Adipose tissue (tissue), 3 donors: ENCODE data around the gene MYLK. TPM values are rescaled to one million over a fixed set of nuclear protein-coding genes. Genes with fewer than 3 reads are reported as not detected.

Experiments
- H3K27ac ChIP-seq: one replicate; pipeline ENCODE4 v1.5.1; 2013; ENCODE audit warnings: low read depth, low read length
- WGBS, 3 donors: extraction: QIAGEN DNeasy Blood & Tissue Kit; methylation state at CpG; one replicate each; pipeline ENCODE4 v1.1.7; 2013; 5-methylcytosine and 5-hydroxymethylcytosine counted together
- polyA plus RNA-seq, 3 donors: library from polyadenylated mRNA; stranded (reverse); fragments of 200-250 nt; gene quantifications; one replicate each; pipeline ENCODE4 v1.2.3, GENCODE V29; 2013
- donor health status: healthy with polysubstance abuse.
- donor health status: Bipolar disorder and iron deficiency.
- donor health status: healthy.

The MYLK gene
- polyA plus RNA-seq, 3 donors: 8.5 to 33.0 (median 16.0) TPM

DNA sequence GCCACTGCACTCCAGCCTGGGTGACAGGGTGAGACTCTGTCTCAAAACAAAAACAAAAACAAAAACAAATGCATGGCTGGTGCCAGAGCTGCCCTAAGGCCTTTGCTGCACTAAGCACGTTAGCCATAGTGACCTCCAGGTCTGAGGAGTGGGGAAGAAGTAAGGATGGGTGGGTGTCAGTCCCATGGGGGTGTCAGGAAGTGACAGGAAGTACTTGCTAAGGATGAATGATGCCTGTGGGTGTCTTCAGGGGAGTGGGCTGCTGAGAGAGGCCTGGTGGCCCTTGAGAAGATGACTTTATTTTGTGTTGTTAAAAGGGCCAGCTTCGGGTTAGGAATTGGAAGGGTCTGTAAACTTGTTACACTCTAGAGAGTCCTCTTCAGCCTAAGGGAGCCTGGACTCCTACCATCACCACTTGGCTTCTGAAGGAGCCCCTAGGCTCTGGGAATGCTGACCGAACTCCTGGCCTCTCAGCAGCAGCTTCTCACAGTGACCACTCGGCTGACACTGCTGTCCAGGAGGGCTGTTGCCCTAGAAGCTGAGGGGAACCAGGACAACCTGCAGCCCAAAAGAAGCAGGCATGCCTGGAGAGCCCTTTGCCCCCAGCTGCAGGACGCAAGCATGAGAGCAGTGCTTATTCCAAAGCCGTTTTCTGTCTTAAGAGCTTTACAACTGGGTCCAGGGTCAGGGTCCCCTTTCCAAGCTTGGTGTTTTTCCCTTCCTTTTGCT lies 116.4 kb downstream of the MYLK start:
- WGBS, 3 donors: 89 to 92% (median 90%) methylated on average over 6 of the region's 6 CpGs
- H3K27ac ChIP-seq: no peak overlapping the region

DNA sequence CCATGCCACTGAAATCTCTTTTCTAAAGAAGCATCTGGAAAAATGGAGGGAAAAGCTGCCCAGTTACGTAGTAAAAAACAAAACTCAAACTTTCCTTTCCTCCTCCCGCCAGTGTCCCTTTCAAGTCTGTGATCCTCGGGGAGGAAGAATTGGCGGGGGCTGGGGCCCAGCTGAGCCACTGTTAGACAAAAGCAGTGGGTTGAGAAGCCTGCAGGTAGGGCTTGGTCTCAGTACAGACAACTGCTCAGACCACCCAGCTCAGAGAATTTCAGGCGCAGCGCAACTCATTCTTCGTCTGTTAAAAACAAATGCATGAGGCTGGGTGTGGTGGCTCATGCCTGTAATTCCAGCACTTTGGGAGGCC lies 117.1 kb downstream of the MYLK start:
- 88 to 90% (median 90%) methylated on average over 7 of the region's 7 CpGs for WGBS, 3 donors
- H3K27ac ChIP-seq: no peak overlapping the region

DNA sequence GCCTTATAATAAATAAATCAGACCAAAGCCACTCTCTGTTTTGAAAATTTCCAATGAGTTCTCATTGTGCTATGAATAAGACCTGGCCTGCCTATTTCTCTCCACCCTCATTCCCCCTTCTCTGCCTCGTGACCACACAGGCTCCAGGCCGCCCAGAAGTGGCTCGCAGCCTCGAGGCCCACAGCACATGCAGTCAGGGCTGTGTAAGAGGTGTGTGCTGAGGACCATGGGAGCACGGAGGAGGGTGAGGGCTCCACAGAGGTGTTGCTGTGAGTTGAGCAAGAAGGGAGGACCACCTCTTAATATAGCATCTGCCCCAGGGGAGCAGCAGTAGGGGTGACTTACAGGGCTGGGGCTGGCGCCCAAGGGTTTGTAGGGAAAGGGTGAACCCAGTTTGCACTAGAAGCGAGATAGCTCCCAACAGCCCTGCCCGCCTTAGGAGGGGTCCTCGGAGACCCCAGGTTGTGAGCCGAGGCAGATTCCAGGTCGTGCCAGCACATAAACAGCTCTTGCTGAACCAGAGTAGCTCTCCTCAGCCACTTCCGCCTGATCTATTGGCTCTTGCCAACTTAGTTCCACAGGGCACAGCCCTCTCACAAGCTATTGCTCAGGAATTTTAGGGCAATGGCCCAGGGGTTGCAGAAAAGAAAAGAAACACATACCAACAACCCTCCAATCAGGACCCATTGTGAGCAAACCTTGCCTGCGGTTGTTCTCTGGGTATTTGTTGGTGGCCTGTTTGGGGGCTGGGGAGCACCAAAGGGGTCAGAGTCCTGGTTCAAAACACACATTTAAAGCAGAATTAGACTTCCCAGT lies 117.7 kb downstream of the MYLK start:
- no peak overlapping the region for H3K27ac ChIP-seq
- WGBS, 3 donors: 87 to 89% (median 89%) methylated on average over 13 of the region's 13 CpGs

DNA sequence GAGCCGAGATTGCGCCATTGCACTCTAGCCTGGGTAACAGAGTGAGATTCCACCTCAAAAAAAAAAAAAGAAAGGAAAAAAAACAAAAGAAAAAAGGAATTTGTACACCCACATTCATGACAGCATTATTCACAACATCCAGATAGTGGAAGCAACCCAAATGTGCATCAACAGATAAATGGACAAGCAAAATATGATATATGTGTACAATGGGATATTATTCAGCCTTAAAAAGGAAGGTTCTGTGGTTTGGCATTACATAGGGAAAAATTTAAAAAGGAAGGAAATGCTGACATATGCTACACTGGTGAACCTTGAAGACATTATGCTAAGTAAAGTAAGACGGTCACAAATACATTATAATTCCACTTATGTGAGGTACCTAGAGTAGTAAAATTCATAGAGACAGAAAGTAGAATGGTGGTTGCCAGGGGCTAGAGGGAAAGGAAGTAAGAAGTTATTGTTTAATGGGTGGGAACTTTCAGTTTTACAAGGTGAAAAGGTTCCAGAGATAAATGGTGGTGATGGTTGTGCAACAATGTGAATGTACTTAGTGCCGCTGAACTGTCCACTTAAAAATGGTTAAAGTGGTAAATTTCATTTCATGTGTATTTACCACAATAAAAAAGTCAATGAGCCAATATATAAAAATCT lies 118.5 kb downstream of the MYLK start:
- WGBS, 3 donors: 73 to 88% (median 73%) methylated on average over 4 of the region's 4 CpGs
- H3K27ac ChIP-seq: no peak overlapping the region

DNA sequence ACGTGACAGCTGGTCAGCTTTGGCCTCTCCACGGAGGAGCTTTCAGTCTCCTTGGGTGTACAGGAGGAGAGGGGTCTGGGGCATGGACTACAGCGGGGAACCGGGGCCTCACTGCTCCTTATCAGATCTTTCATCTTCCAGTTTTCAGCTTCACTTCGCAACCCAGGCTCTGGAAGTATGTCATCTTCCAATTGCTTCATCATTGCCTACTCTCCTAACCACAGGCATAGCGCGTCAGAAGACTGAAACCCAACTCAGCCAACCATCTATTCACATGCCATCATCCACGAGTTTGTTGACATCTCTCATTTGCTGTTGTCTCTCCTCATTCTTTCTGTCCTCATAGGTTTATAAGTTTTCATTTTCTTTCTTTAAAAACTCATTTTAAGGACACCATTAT lies 119.5 kb downstream of the MYLK start:
- no peak overlapping the region for H3K27ac ChIP-seq
- WGBS, 3 donors: 70 to 86% (median 75%) methylated on average over 8 of the region's 8 CpGs

DNA sequence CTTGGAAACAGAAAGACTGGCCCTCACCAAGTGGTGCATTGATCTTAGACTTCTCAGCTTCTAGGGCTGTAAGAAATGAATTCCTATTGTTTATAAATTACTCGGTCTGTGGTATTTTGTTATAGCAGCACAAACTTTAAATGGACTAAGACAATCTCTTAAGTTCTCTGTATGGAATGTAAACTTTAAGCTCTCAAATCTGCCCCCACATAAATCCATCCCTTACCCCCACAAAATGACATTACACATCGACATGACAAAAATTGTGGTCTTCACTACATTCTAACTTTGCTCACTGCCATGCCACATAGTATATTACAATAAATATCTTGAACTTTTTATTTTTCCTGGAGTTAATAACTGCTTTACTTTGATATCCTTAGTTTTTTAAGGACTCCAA lies 121.3 kb downstream of the MYLK start:
- 73 to 87% (median 87%) methylated on average over 2 of the region's 2 CpGs for WGBS, 3 donors
- no peak overlapping the region for H3K27ac ChIP-seq

DNA sequence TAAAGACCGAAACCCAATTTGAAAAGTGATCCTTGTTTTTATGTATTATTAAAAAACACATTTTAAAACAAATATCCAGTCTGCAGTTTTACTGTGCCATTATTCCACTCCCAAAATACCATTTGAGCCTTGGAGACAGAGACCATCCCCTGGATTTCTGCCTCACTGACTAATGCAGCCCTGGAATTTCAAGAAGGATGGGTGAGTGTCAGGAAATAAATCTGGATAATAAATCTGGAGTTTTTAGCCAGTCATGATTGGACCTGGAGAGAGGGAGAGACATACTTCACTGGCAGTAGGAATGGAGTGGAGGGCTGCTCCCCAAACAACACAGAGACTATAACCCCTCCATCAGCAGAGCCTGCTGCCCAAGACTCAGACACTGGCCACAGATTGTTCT lies 123.3 kb downstream of the MYLK start:
- WGBS, 3 donors: 95 to 98% (median 98%) methylated on average over 1 of the region's 1 CpG
- no peak overlapping the region for H3K27ac ChIP-seq

DNA sequence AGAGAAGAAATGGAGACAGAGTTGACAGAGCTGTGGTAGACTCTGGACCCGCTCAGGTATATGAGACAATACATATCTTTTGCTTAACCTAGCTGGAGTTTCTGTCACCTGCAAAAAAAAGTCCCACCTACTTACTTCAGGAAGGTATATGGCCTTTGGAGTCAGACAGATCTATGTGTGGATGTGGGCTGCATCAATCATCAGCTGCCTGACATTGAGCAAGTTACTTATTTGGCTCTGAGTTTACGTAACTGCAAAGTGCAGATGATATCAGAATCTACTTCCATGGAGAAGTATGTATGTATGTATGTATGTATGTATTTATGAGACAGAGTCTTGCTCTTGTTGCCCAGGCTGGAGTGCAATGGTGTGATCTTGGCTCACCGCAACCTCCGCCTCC lies 124.3 kb downstream of the MYLK start:
- 93 to 96% (median 93%) methylated on average over 4 of the region's 4 CpGs for WGBS, 3 donors

DNA sequence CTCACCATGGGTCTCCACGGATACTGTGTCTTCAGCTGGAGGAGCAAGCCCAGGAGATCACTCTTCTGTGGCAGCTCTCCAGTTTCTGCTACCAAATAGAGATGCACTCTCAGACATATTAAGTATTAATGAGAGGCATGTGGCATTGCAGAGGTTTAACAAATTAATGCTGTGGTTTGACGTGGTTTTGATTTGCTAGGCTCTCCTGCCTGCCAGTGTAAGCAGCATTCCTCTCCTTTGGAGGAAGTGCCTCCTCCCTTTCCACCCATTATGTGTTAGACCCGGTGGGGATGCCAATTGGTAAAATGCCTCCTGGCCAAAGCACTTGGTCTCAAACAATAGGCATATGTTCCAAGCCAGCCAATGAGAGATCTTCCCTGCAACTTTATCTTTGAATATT lies 124.8 kb downstream of the MYLK start:
- H3K27ac ChIP-seq: no peak overlapping the region
- 54 to 64% (median 63%) methylated on average over 3 of the region's 3 CpGs for WGBS, 3 donors

More for the DNA sequence above, 124.3 kb downstream of the MYLK start:
- H3K27ac ChIP-seq: no peak overlapping the region

DNA sequence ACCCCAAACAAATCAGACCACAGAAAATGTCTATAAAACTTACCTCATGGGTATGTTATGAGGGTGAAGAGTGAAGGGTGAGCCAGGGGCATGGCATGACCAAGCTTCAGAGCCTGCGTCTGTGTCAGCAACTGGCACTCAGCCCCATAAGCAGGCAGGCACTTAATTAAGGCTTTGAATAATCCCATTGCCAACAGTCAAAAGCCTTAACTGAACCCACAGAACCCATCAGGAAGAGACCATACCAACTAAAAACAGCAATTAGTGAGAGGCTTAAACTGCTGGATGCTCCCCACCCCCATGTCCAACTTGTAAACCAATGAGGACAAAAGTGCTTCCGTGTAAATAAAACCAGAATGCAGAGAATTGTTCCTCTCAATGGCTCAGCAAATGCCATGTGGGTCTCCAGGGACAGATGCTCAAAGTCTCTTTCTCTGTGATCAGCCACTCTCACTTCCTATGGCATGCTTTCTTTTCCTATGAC lies 126.0 kb downstream of the MYLK start:
- no peak overlapping the region for H3K27ac ChIP-seq
- 25 to 44% (median 31%) methylated on average over 2 of the region's 2 CpGs for whole genome bisulfite sequencing, 3 donors

DNA sequence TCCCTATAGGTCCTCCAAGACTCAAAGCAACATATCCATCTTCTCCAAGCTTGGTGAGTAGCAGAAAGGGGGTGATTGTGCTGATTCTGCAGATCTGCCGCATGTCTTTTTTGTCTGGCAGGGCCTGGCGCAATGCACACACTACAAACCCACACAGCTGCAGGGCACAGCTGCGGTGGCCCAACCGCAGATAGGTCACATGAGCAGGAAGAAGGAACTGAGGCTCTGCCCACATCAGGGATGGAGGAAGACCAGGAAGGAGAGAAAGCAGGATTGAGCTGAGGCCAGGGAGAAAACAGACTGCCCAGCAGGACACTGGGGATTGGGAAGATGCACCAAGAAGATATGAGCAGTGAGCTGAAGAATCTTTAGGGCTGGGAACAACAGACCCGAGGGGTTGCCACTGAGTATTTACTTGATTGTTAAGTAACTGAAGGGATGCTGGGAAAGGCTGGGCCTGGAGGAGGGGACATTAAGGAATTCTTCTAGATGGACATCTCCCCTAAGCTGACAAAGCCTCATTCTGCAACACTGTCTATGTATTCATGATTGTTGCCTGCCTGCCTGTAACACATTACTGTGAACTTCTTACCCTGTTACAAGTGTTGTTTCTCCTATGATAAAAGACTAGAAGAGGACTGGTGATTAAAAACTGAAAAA lies 126.7 kb downstream of the MYLK start:
- 45 to 67% (median 53%) methylated on average over 5 of the region's 5 CpGs for WGBS, 3 donors
- no peak overlapping the region for H3K27ac ChIP-seq

DNA sequence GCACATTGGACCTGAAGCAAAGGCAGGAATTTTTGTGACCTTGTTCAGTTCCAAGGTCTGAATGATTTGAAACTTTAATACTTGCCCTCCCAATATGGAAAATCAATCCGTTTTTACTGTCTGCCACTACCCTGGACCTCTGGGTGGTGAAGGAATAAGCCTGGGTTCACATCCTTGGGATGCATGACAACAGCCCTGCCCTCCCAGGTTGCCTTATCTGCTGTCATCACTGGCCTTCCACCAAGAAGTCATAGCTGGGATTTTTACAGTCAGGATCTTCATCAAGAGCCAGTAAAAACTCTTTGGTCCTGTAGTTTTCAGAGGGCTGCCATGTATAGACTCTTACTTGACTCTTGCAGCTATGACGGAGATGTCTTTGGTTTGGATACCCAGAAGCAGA lies 128.6 kb downstream of the MYLK start:
- no peak overlapping the region for H3K27ac ChIP-seq

DNA sequence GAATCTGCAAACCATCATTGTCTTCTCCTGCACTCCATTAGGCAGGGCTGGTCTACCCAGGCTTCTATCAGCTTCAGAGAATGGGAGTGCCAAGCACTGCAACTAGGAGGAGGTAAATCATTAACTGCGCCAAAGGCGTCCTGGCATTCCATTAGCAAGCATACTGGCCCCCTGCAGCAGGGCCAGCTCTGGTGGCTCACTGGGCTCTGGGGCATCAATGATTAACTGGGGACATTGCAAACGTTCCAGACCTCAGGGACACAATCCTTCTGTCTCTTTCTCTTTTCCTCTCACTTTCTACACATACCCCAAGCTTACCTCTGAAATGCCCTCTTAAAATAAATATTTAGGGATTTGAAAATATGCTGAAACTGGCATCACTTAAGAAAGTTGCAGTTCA lies 129.0 kb downstream of the MYLK start:
- WGBS, 3 donors: 25 to 90% (median 85%) methylated on average over 3 of the region's 3 CpGs
- no peak overlapping the region for H3K27ac ChIP-seq

More for the DNA sequence above, 128.6 kb downstream of the MYLK start:
- WGBS, 3 donors: 59 to 89% (median 81%) methylated on average over 2 of the region's 2 CpGs

DNA sequence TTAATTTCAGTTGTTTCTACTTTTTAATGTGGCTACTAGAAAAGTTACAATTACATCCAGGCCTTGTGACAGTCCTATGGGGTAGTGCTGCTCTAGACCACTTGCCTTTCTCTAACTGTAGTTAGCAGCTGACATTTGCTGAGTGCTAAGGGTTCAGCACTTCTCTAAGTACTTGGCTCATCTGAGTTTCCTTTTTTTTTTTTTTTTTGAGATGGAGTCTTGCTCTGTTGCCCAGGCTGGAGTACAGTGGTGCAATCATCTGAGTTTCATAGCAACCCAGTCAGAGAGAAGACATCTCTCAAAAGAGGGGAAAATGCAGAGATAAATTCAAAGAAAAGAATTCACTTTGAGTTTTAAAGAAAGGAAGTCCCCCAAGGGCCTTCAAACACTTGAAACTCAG lies 130.8 kb downstream of the MYLK start:
- H3K27ac ChIP-seq: no peak overlapping the region

DNA sequence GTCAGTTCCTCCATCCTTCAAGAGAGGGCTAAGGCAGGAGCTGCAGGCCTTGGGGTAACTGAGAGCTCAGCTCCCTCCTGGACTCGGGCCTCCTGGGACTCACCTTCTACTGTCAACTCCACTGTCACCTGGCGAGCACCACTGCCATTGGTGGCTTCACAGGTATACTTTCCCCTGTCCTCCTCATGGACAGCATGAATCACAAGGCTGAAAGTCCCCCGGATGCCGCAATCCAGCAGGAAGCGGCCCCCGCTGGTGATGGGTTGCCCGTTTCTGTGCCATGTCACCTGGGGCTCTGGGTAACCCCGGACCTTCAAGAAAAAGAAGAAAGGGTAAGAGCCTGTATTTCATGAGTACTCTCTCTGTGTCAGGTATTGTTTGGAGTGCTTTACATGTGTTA lies 131.9 kb downstream of the MYLK start:
- WGBS, 3 donors: 93 to 97% (median 96%) methylated on average over 8 of the region's 8 CpGs
- no peak overlapping the region for H3K27ac ChIP-seq

DNA sequence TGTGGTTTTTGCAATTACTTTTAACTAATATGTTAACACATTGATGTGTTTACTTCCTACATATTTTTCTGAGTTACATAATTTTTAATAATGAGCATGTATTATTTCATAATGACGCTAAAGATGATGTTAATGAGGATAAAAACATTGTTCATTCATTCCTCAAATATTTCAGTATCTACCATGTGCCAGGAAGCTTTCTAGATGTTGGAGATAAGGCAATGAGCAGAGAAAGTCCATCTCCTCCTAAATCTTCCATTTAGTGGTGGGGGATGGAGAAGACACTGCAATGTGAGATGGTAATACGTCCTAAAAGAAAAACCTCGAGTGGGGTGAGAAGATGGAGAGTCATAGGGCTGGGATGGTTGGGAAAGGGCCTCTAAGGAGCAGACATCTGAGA lies 132.7 kb downstream of the MYLK start:
- H3K27ac ChIP-seq: no peak overlapping the region

DNA sequence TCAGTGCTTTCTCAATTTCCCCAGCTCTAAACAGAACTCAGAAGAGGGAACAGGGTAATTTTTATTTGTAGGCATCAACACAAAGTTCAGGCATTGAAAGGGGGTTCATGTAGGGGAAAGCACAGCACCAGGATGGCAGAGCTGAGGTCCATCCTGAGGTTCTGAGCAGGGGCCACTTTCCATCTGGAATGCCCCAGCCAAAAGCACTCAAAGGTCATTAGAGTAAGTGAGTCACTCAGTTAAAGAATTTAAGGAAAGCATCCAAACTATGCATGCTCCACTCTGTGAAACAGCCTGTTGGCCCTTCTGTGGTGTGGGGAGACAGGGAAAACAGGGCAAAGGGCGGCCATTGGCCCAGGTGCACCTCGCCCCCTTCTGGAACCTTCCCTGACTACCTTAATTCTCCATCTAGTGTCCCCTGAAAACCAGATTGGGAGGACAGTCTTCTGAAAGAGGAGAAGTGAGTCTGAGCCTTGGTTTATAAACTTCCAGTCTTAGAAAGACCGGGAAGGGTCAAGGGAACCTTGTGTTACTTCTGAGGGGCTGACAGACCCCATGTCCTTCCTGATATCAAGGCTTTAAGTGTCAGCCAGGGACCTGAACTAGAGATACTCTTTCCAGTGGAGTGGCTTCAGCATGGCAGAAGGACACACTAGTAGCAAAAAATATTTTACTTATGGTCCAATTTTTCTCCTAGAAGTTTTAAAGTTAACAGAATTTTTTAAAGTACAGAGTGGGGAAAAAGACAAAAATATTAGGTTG lies 133.3 kb downstream of the MYLK start:
- WGBS, 3 donors: 69 to 87% (median 83%) methylated on average over 3 of the region's 3 CpGs

More for the DNA sequence above, 132.7 kb downstream of the MYLK start:
- WGBS, 3 donors: 72 to 79% (median 77%) methylated on average over 3 of the region's 3 CpGs

DNA sequence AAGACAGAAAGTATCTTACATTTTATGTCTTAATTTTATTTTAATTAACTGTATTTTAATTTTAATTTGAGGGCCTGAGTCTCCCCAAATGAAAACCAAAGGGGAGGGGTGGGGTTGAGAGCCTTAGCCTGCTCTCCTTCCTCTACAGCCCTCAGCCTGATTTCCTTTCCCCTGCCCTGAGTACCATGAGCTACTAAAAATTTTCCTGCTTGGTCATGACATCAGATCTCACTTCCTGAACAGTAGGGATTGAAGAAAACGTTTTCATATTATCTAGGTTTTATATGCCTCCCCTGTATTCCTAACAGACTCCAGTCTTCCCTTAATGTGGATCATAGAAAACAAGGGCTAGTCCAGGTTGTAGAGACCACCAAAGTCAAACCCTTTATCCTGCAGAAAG lies 133.9 kb downstream of the MYLK start:
- WGBS, 3 donors: 16 to 37% (median 17%) methylated on average over 1 of the region's 1 CpG
- H3K27ac ChIP-seq: no peak overlapping the region

More for the DNA sequence above, 133.3 kb downstream of the MYLK start:
- H3K27ac ChIP-seq: no peak overlapping the region
